ENCODE data around the gene RAP1GAP2.
"Not testable (repeated sequence)": the region's sequence is repeated elsewhere in the genome, so short reads cannot be mapped to it uniquely, and the experiment has no call there.

Gene RAP1GAP2

DNA sequence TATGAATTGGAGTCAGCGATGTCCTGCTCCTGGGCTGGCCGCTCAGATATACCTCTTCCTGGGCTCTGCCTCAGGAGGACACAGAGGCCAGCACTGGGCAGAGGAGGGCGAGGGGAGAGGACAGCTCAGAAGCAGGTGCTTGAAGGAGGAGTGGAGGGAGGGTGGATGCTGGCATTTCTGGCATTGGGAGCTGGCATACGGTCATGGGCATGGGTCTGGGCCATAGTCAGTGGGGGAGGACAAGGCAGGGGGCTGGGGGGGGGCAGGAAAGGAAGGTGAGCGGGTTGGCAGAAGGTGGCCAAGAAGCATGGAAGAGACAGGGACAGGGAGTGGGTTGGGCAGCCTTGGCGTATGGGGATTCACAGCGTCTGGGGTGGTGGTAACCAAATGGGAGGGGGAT is 16.7 kb upstream of the RAP1GAP2 start:
- WGBS (ENCODE audit: extremely low coverage, insufficient coverage, insufficient read length), result no CpG with 5 or more reads among the region's 7 CpGs
- Histone ChIP-seq H2AK5ac (ENCODE audit: low read length) (no peak overlapping the region), H3K9me3 (ENCODE audit: insufficient read depth, low read depth, low read length) (peaks cover 11% of the 10 kb centered on the region), H3K18ac (ENCODE audit: low read length) (no peak overlapping the region), H3K4me1 (ENCODE audit: control insufficient read depth in 1 of 2, insufficient read depth in 2 of 2, low read length in 2 of 2) (peaks cover 3% of the 10 kb centered on the region in 2 experiments), H3K14ac (ENCODE audit: low read length) (no peak overlapping the region), H3K27ac (ENCODE audit: low read depth, low read length) (no peak overlapping the region), H3K27me3 (ENCODE audit: insufficient read depth, low read length) (peaks cover 8% of the 10 kb centered on the region), H3K4me2 (ENCODE audit: low read length) (no peak overlapping the region), H4K8ac (ENCODE audit: low read depth, low read length) (no peak overlapping the region), H3K4me3 (ENCODE audit: low read depth, low read length) (no peak overlapping the region), H3K79me2 (ENCODE audit: control insufficient read depth, insufficient read depth, low read length, poor library complexity) (no peaks in the 10 kb centered on the region), H3K4ac (ENCODE audit: low read depth, low read length) (no peak overlapping the region), H3K23ac (ENCODE audit: low read length) (no peak overlapping the region), H2AFZ (ENCODE audit: insufficient read depth, low read length, poor library complexity) (no peak overlapping the region), H4K12ac (ENCODE audit: low read depth, low read length) (no peak overlapping the region), H4K91ac (ENCODE audit: low read depth, low read length) (no peak overlapping the region), H3K36me3 (ENCODE audit: control insufficient read depth in 1 of 2, insufficient read depth in 2 of 2, low read length in 2 of 2) (no peaks in the 10 kb centered on the region), H2BK120ac (ENCODE audit: insufficient read depth, low read length, poor library complexity) (no peak overlapping the region), H3K9ac (ENCODE audit: low read length) (no peak overlapping the region), H3K79me1 (ENCODE audit: low read length) (no peaks in the 10 kb centered on the region), H2BK12ac (ENCODE audit: low read length) (no peak overlapping the region), H2BK5ac (ENCODE audit: low read depth, low read length, poor library complexity) (no peak overlapping the region)
- no peak for DNase-seq

DNA sequence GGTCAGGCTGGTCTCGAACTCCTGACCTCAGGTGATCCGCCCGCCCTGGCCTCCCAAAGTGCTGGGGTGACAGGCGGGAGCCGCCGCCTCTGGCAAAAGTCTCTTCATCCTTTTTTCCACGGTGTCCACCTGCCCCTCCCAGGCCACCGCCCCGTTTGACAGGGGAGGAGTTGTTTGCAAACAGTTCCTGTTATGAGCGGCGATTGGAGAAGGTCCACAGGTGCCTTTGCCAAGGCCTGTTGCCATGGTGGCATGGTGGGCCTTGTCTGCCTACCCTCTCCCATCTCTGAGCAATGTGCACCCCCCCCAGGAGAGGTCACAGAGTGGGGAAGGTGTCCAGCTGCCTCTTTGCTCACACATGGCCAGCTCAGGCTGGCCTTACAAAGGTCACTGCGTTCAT is 16.0 kb upstream of the RAP1GAP2 start:
- Histone ChIP-seq H3K79me2 (ENCODE audit: control insufficient read depth, insufficient read depth, low read length, poor library complexity) (no peaks in the 10 kb centered on the region), H3K36me3 (ENCODE audit: control insufficient read depth in 1 of 2, insufficient read depth in 2 of 2, low read length in 2 of 2) (no peaks in the 10 kb centered on the region), H3K4me2 (ENCODE audit: low read length) (no peak overlapping the region), H2AFZ (ENCODE audit: insufficient read depth, low read length, poor library complexity) (no peak overlapping the region), H3K79me1 (ENCODE audit: low read length) (no peaks in the 10 kb centered on the region), H3K27me3 (ENCODE audit: insufficient read depth, low read length) (peaks cover 8% of the 10 kb centered on the region), H3K4me1 (ENCODE audit: control insufficient read depth in 1 of 2, insufficient read depth in 2 of 2, low read length in 2 of 2) (peaks cover 3% of the 10 kb centered on the region in 2 experiments), H3K23ac (ENCODE audit: low read length) (no peak overlapping the region), H3K4ac (ENCODE audit: low read depth, low read length) (no peak overlapping the region), H2BK120ac (ENCODE audit: insufficient read depth, low read length, poor library complexity) (no peak overlapping the region), H3K4me3 (ENCODE audit: low read depth, low read length) (no peak overlapping the region), H4K12ac (ENCODE audit: low read depth, low read length) (no peak overlapping the region), H3K14ac (ENCODE audit: low read length) (no peak overlapping the region), H3K18ac (ENCODE audit: low read length) (no peak overlapping the region), H3K27ac (ENCODE audit: low read depth, low read length) (no peak overlapping the region), H3K9ac (ENCODE audit: low read length) (no peak overlapping the region), H4K8ac (ENCODE audit: low read depth, low read length) (no peak overlapping the region), H4K91ac (ENCODE audit: low read depth, low read length) (no peak overlapping the region), H2BK5ac (ENCODE audit: low read depth, low read length, poor library complexity) (no peak overlapping the region), H2BK12ac (ENCODE audit: low read length) (no peak overlapping the region), H3K9me3 (ENCODE audit: insufficient read depth, low read depth, low read length) (peaks cover 11% of the 10 kb centered on the region), H2AK5ac (ENCODE audit: low read length) (no peak overlapping the region)
- no peak for DNase-seq
- no CpG with 5 or more reads among the region's 12 CpGs for WGBS (ENCODE audit: extremely low coverage, insufficient coverage, insufficient read length)

DNA sequence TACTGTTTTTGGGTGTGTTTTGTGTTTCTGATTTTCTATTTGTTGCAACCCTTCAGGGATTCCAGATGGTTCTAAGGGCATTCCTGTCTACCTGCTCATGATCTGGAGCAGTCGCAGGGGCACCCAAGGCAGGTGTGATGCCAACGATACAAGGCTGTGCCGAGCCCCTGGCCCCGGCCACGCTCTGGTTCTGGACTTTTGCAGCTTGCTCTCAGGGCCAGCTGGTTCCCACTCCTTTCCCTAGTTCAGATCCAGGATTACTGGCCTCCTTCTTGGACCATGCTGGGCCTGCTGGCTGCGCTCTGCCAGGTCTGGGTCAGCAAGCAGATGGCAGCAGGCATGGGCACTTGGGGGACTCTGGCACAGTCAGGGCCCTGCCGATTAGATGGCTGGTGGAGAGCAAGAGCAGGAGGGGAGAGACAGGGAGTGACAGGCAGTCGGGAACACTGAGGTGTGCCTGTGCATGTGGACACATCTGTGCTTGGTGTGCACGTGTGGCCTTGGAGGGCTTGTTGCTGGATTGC is 15.2 kb upstream of the RAP1GAP2 start:
- Histone ChIP-seq H3K4me3 (ENCODE audit: low read depth, low read length) (no peak overlapping the region), H2BK5ac (ENCODE audit: low read depth, low read length, poor library complexity) (no peak overlapping the region), H3K27ac (ENCODE audit: low read depth, low read length) (no peak overlapping the region), H3K9ac (ENCODE audit: low read length) (no peak overlapping the region), H3K9me3 (ENCODE audit: insufficient read depth, low read depth, low read length) (peaks cover 9% of the 10 kb centered on the region), H3K18ac (ENCODE audit: low read length) (no peak overlapping the region), H4K8ac (ENCODE audit: low read depth, low read length) (no peak overlapping the region), H2AK5ac (ENCODE audit: low read length) (no peak overlapping the region), H3K23ac (ENCODE audit: low read length) (no peak overlapping the region), H4K12ac (ENCODE audit: low read depth, low read length) (no peak overlapping the region), H3K79me1 (ENCODE audit: low read length) (no peaks in the 10 kb centered on the region), H4K91ac (ENCODE audit: low read depth, low read length) (no peak overlapping the region), H3K79me2 (ENCODE audit: control insufficient read depth, insufficient read depth, low read length, poor library complexity) (no peaks in the 10 kb centered on the region), H3K27me3 (ENCODE audit: insufficient read depth, low read length) (peaks cover 8% of the 10 kb centered on the region), H2BK12ac (ENCODE audit: low read length) (no peak overlapping the region), H3K14ac (ENCODE audit: low read length) (no peak overlapping the region), H2BK120ac (ENCODE audit: insufficient read depth, low read length, poor library complexity) (no peak overlapping the region), H3K4ac (ENCODE audit: low read depth, low read length) (no peak overlapping the region), H3K36me3 (ENCODE audit: control insufficient read depth in 1 of 2, insufficient read depth in 2 of 2, low read length in 2 of 2) (no peaks in the 10 kb centered on the region), H3K4me2 (ENCODE audit: low read length) (no peak overlapping the region), H2AFZ (ENCODE audit: insufficient read depth, low read length, poor library complexity) (no peak overlapping the region), H3K4me1 (ENCODE audit: control insufficient read depth in 1 of 2, insufficient read depth in 2 of 2, low read length in 2 of 2) (peaks cover 3% of the 10 kb centered on the region in 2 experiments)
- DNase-seq, result no peak
- WGBS (ENCODE audit: extremely low coverage, insufficient coverage, insufficient read length), result no CpG with 5 or more reads among the region's 9 CpGs

- H3K27me3 ChIP-seq (ENCODE audit: insufficient read depth, low read length); H3K23ac ChIP-seq (ENCODE audit: low read length); H3K4me1 ChIP-seq (ENCODE audit: control insufficient read depth in 1 of 2, insufficient read depth in 2 of 2, low read length in 2 of 2); H2BK5ac ChIP-seq (ENCODE audit: low read depth, low read length, poor library complexity); H3K27ac ChIP-seq (ENCODE audit: low read depth, low read length); H3K9me3 ChIP-seq (ENCODE audit: insufficient read depth, low read depth, low read length); H2AK5ac ChIP-seq (ENCODE audit: low read length); H2BK120ac ChIP-seq (ENCODE audit: insufficient read depth, low read length, poor library complexity); H3K14ac ChIP-seq (ENCODE audit: low read length); H3K36me3 ChIP-seq (ENCODE audit: control insufficient read depth in 1 of 2, insufficient read depth in 2 of 2, low read length in 2 of 2); H3K18ac ChIP-seq (ENCODE audit: low read length); DNase-seq; H2AFZ ChIP-seq (ENCODE audit: insufficient read depth, low read length, poor library complexity); H3K9ac ChIP-seq (ENCODE audit: low read length); H3K4me2 ChIP-seq (ENCODE audit: low read length); H4K12ac ChIP-seq (ENCODE audit: low read depth, low read length); H4K91ac ChIP-seq (ENCODE audit: low read depth, low read length); H2BK12ac ChIP-seq (ENCODE audit: low read length); H4K8ac ChIP-seq (ENCODE audit: low read depth, low read length); H3K4ac ChIP-seq (ENCODE audit: low read depth, low read length); H3K4me3 ChIP-seq (ENCODE audit: low read depth, low read length); H3K79me1 ChIP-seq (ENCODE audit: low read length); H3K79me2 ChIP-seq (ENCODE audit: control insufficient read depth, insufficient read depth, low read length, poor library complexity): not testable (repeated sequence)
- no CpG with 5 or more reads among the region's 15 CpGs for WGBS (ENCODE audit: extremely low coverage, insufficient coverage, insufficient read length)
Measured at GRCh38 chr17:2781598-2781997, 14.6 kb upstream of the RAP1GAP2 start.
